CD8-positive, alpha-beta memory T cell (primary cell): ENCODE data around the gene GNB1L. TPM values are rescaled to one million over a fixed set of nuclear protein-coding genes. Genes with fewer than 3 reads are reported as not detected.

ENCODE experiments used
- CTCF ChIA-PET: fragments of 350-600 bp; sonication (Branson Sonifier 250); formaldehyde crosslinking; loops from one replicate; lab custom pipeline; 2021; ENCODE audit warnings: antibody characterized with exemption; lab: Charles Lee
- POLR2A ChIA-PET: fragments of 350-600 bp; sonication (Branson Sonifier 250); formaldehyde crosslinking; loops from one replicate; lab custom pipeline; 2021; ENCODE audit warnings: antibody characterized with exemption; lab: Charles Lee
- DNase-seq, 5 donors: peaks; one replicate each; pipeline versions ENCODE4 v3.0.0 to v3.0.0-alpha.2; 2020 to 2022; ENCODE audit warnings: mixed read lengths in 1 of 5
- H3K27ac ChIP-seq: one replicate; pipeline ENCODE4 v1.7.0; 2013; ENCODE audit warnings: low read depth, mild to moderate bottlenecking, low read length, moderate library complexity
- H3K27me3 ChIP-seq: 2 replicates; pipeline ENCODE4 v1.7.0; 2013; ENCODE audit warnings: low read length, mild to moderate bottlenecking; ENCODE audit not compliant: insufficient read depth, poor library complexity, severe bottlenecking
- H3K36me3 ChIP-seq: 2 replicates; pipeline ENCODE4 v1.7.0; 2013; ENCODE audit warnings: mild to moderate bottlenecking, low read length, moderate library complexity; ENCODE audit not compliant: insufficient read depth
- H3K4me1 ChIP-seq: 2 replicates; pipeline ENCODE4 v1.7.0; 2013; ENCODE audit warnings: mild to moderate bottlenecking, low read length, moderate library complexity; ENCODE audit not compliant: insufficient read depth
- H3K4me3 ChIP-seq: 2 replicates; pipeline ENCODE4 v1.7.0; 2013; ENCODE audit warnings: mild to moderate bottlenecking, low read length
- H3K9me3 ChIP-seq: 2 replicates; pipeline ENCODE4 v1.7.0; 2013; ENCODE audit warnings: mild to moderate bottlenecking, low read length
- H3K27ac Mint-ChIP-seq, 8 donors: one replicate each; pipeline ENCODE4 v1.8.0; 2020 to 2021; ENCODE audit warnings: mixed read lengths in 8 of 8, mild to moderate bottlenecking in 6 of 8, inconsistent platforms in 3 of 8, moderate library complexity in 3 of 8
- H3K27me3 Mint-ChIP-seq, 2 donors: one replicate each; pipeline ENCODE4 v1.8.0; 2020 to 2021; ENCODE audit warnings: mixed read lengths in 2 of 2, mild to moderate bottlenecking in 1 of 2, moderate library complexity in 1 of 2
- H3K36me3 Mint-ChIP-seq, 3 donors: one replicate each; pipeline ENCODE4 v1.8.0; 2020 to 2021; ENCODE audit warnings: mixed read lengths in 3 of 3, inconsistent platforms in 1 of 3, mild to moderate bottlenecking in 1 of 3
- H3K4me1 Mint-ChIP-seq, 3 donors: one replicate each; pipeline ENCODE4 v1.8.0; 2020 to 2021; ENCODE audit warnings: mixed read lengths in 3 of 3, inconsistent platforms in 1 of 3, mild to moderate bottlenecking in 1 of 3
- H3K4me3 Mint-ChIP-seq, 7 donors: one replicate each; pipeline ENCODE4 v1.8.0; 2020 to 2021; ENCODE audit warnings: mixed read lengths in 7 of 7, mild to moderate bottlenecking in 6 of 7, moderate library complexity in 4 of 7, inconsistent platforms in 2 of 7
- H3K9me3 Mint-ChIP-seq, 5 donors: one replicate each; pipeline ENCODE4 v1.8.0; 2020 to 2022; ENCODE audit warnings: mixed read lengths in 5 of 5, mild to moderate bottlenecking in 3 of 5, moderate library complexity in 2 of 5, inconsistent platforms in 1 of 5
- polyA plus RNA-seq: library from polyadenylated mRNA; unstranded; fragments of 300-500 nt; fragmentation: Illumina TruSeq; gene quantifications from one replicate; pipeline ENCODE4 v1.2.3, GENCODE V29; 2021
- total RNA-seq, 2 experiments: library from RNA; stranded (reverse); gene quantifications; one replicate each; pipeline ENCODE4 v1.2.3, GENCODE V29; 2021

GNB1L gene
- total and polyA plus RNA-seq, 3 experiments from 2014 or later, result 14.2 to 17.9 (median 16.6) TPM

GRCh38 chr22:19815823-19816290, 38.8 kb downstream of the GNB1L start:
- Mint-ChIP-seq H3K36me3 (peaks cover 4 to 28% (median 5%) of the 10 kb centered on the region in 3 donors), H3K27me3 (peaks cover 0 to 3% of the 10 kb centered on the region in 2 donors), H3K9me3 (no peaks in the 10 kb centered on the region), H3K27ac (peak overlapping the region in 1 of 8 donors; percentile 70), H3K4me1 (peaks cover 0 to 3% (median 3%) of the 10 kb centered on the region in 3 donors), H3K4me3 (no peak overlapping the region)
- ChIA-PET POLR2A (no interaction called here), CTCF (no interaction called here)
- H3K36me3 ChIP-seq, result no peaks in the 10 kb centered on the region
- H3K27me3 ChIP-seq, result no peaks in the 10 kb centered on the region
- DNase-seq, result no peak
- H3K4me3 ChIP-seq, result no peak overlapping the region
- H3K4me1 ChIP-seq, result no peaks in the 10 kb centered on the region
- H3K9me3 ChIP-seq, result no peaks in the 10 kb centered on the region
- peak overlapping the region; percentile 52 for H3K27ac ChIP-seq

GRCh38 chr22:19815093-19815822, 39.4 kb downstream of the GNB1L start:
- Mint-ChIP-seq H3K4me3 (no peak overlapping the region), H3K9me3 (no peaks in the 10 kb centered on the region), H3K4me1 (peaks cover 0 to 3% (median 3%) of the 10 kb centered on the region in 3 donors), H3K36me3 (peaks cover 4 to 27% (median 5%) of the 10 kb centered on the region in 3 donors), H3K27ac (peak overlapping the region in 3 of 8 donors; percentile 61 to 80 (median 77)), H3K27me3 (peaks cover 0 to 3% of the 10 kb centered on the region in 2 donors)
- POLR2A ChIA-PET, result no interaction called here
- Histone ChIP-seq H3K9me3 (no peaks in the 10 kb centered on the region), H3K36me3 (no peaks in the 10 kb centered on the region), H3K27me3 (no peaks in the 10 kb centered on the region), H3K4me1 (peaks cover 4% of the 10 kb centered on the region), H3K4me3 (no peak overlapping the region), H3K27ac (peak overlapping the region; percentile 52)
- DNase-seq, result no peak
- CTCF ChIA-PET, result no interaction called here

- H3K36me3 Mint-ChIP-seq, result peaks cover 4 to 24% (median 5%) of the 10 kb centered on the region in 3 donors
- H3K9me3 Mint-ChIP-seq, result no peaks in the 10 kb centered on the region
- Histone ChIP-seq H3K36me3 (no peaks in the 10 kb centered on the region), H3K4me1 (peaks cover 8% of the 10 kb centered on the region), H3K4me3 (no peak overlapping the region), H3K27ac (peak overlapping the region; percentile 52), H3K9me3 (no peaks in the 10 kb centered on the region), H3K27me3 (no peaks in the 10 kb centered on the region)
- ChIA-PET CTCF (no interaction called here), POLR2A (no interaction called here)
- H3K4me1 Mint-ChIP-seq, result peaks cover 0 to 3% (median 3%) of the 10 kb centered on the region in 3 donors
- no peak overlapping the region for H3K4me3 Mint-ChIP-seq
- DNase-seq, result no peak
- peak overlapping the region in 2 of 8 donors; percentile 4 to 31 for H3K27ac Mint-ChIP-seq
- peaks cover 0 to 3% of the 10 kb centered on the region in 2 donors for H3K27me3 Mint-ChIP-seq
Measured at GRCh38 chr22:19814428-19814827, 40.2 kb downstream of the GNB1L start.

GRCh38 chr22:19812910-19813309, 41.8 kb downstream of the GNB1L start:
- no peak overlapping the region for H3K27ac Mint-ChIP-seq
- CTCF ChIA-PET, result no interaction called here
- no peak for DNase-seq

GRCh38 chr22:19811811-19812771, 42.6 kb downstream of the GNB1L start:
- ChIA-PET POLR2A (no interaction called here), CTCF (no interaction called here)
- no peak overlapping the region for H3K4me3 Mint-ChIP-seq

More at GRCh38 chr22:19812910-19813309, 41.8 kb downstream of the GNB1L start:
- Histone ChIP-seq H3K4me1 (peaks cover 8% of the 10 kb centered on the region), H3K9me3 (no peaks in the 10 kb centered on the region), H3K27me3 (no peaks in the 10 kb centered on the region), H3K4me3 (no peak overlapping the region), H3K27ac (no peak overlapping the region), H3K36me3 (no peaks in the 10 kb centered on the region)
- H3K4me1 Mint-ChIP-seq, result peaks cover 0 to 4% (median 3%) of the 10 kb centered on the region in 3 donors
- H3K36me3 Mint-ChIP-seq, result peaks cover 4 to 22% (median 6%) of the 10 kb centered on the region in 3 donors
- H3K27me3 Mint-ChIP-seq, result peaks cover 0 to 3% of the 10 kb centered on the region in 2 donors
- no peak overlapping the region for H3K4me3 Mint-ChIP-seq
- POLR2A ChIA-PET, result no interaction called here
- no peaks in the 10 kb centered on the region for H3K9me3 Mint-ChIP-seq

GRCh38 chr22:19811211-19811621, 43.5 kb downstream of the GNB1L start:
- ChIA-PET CTCF (no interaction called here), POLR2A (no interaction called here)
- peak overlapping the region in 2 of 8 donors; percentile 33 to 50 for H3K27ac Mint-ChIP-seq
- Histone ChIP-seq H3K4me1 (peaks cover 8% of the 10 kb centered on the region), H3K27ac (no peak overlapping the region), H3K27me3 (no peaks in the 10 kb centered on the region), H3K4me3 (no peak overlapping the region), H3K9me3 (no peaks in the 10 kb centered on the region), H3K36me3 (no peaks in the 10 kb centered on the region)
- no peaks in the 10 kb centered on the region for H3K9me3 Mint-ChIP-seq
- H3K36me3 Mint-ChIP-seq, result peaks cover 3 to 30% (median 10%) of the 10 kb centered on the region in 3 donors
- DNase-seq, result no peak
- peaks cover 0 to 4% (median 3%) of the 10 kb centered on the region in 3 donors for H3K4me1 Mint-ChIP-seq
- peaks cover 0 to 3% of the 10 kb centered on the region in 2 donors for H3K27me3 Mint-ChIP-seq
- H3K4me3 Mint-ChIP-seq, result no peak overlapping the region

More at GRCh38 chr22:19811811-19812771, 42.6 kb downstream of the GNB1L start:
- Mint-ChIP-seq H3K36me3 (peaks cover 4 to 25% (median 8%) of the 10 kb centered on the region in 3 donors), H3K27ac (peak overlapping the region in 1 of 8 donors; percentile 14), H3K9me3 (no peaks in the 10 kb centered on the region), H3K27me3 (peaks cover 0 to 3% of the 10 kb centered on the region in 2 donors), H3K4me1 (peaks cover 0 to 4% (median 3%) of the 10 kb centered on the region in 3 donors)
- H3K9me3 ChIP-seq, result no peaks in the 10 kb centered on the region
- no peak overlapping the region for H3K27ac ChIP-seq
- no peaks in the 10 kb centered on the region for H3K27me3 ChIP-seq
- no peak overlapping the region for H3K4me3 ChIP-seq
- H3K4me1 ChIP-seq, result peaks cover 8% of the 10 kb centered on the region
- DNase-seq, result no peak
- no peaks in the 10 kb centered on the region for H3K36me3 ChIP-seq

GRCh38 chr22:19810381-19811201, 44.1 kb downstream of the GNB1L start:
- H3K36me3 Mint-ChIP-seq, result peaks cover 0 to 36% (median 10%) of the 10 kb centered on the region in 3 donors
- H3K4me3 Mint-ChIP-seq, result no peak overlapping the region
- H3K27ac ChIP-seq, result no peak overlapping the region
- peak in 2 of 5 donors; percentile 5 to 35 for DNase-seq
- H3K4me3 ChIP-seq, result no peak overlapping the region
- no peaks in the 10 kb centered on the region for H3K27me3 ChIP-seq
- H3K9me3 Mint-ChIP-seq, result no peaks in the 10 kb centered on the region
- H3K9me3 ChIP-seq, result no peaks in the 10 kb centered on the region
- H3K36me3 ChIP-seq, result no peaks in the 10 kb centered on the region
- CTCF ChIA-PET, result no interaction called here
- peak overlapping the region in 1 of 8 donors; percentile 75 for H3K27ac Mint-ChIP-seq
- peaks cover 0 to 4% (median 3%) of the 10 kb centered on the region in 3 donors for H3K4me1 Mint-ChIP-seq
- POLR2A ChIA-PET, result no interaction called here
- H3K4me1 ChIP-seq, result peaks cover 8% of the 10 kb centered on the region
- peaks cover 0 to 3% of the 10 kb centered on the region in 2 donors for H3K27me3 Mint-ChIP-seq
